SK-N-SH (cell line): ENCODE results near the gene DNAH11. TPM values are rescaled to one million over a fixed set of nuclear protein-coding genes. Genes with fewer than 3 reads are reported as not detected.

Experiments used
- CTCF ChIA-PET: fragments of 300-600, 350-600 bp; formaldehyde crosslinking; extraction: SDS; loops from one replicate; lab custom pipeline; 2021; lab: Yijun Ruan, JAX
- POLR2A ChIA-PET: fragments of 350-600 bp; sonication (Branson Sonifier 250); formaldehyde crosslinking; extraction: SDS; loops from one replicate; lab custom pipeline; 2020; ENCODE audit warnings: antibody characterized with exemption, inconsistent platforms; lab: Yijun Ruan, JAX
- DNase-seq: peaks from one replicate; pipeline ENCODE4 v3.0.0; 2012
- H2AFZ ChIP-seq: fragments of 200-600 bp; sonication (generic); 2 replicates; pipeline ENCODE4 v1.8.1; 2016; ENCODE audit warnings: antibody characterized with exemption, mild to moderate bottlenecking, low read depth
- H3F3A ChIP-seq: fragments of 200-600 bp; sonication (generic); replicated peaks from 2 replicates; pipeline ENCODE3; 2016; ENCODE audit warnings: antibody characterized with exemption, mild to moderate bottlenecking; ENCODE audit not compliant: insufficient read depth
- H3K27ac ChIP-seq, 2 experiments: fragments of 200-500 bp in 1 of 2; fragments of 200-600 bp in 1 of 2; sonication (Bioruptor generic) in 1 of 2; sonication (generic), shearing (Covaris generic) in 1 of 2; 2 replicates each; pipeline versions ENCODE4 v1.5.1 to v1.6.1; 2014 to 2016; ENCODE audit warnings: low read depth in 2 of 2, inconsistent platforms in 1 of 2, low read length in 1 of 2, mild to moderate bottlenecking in 1 of 2, mixed read lengths in 1 of 2
- H3K27me3 ChIP-seq: fragments of 200-600 bp; sonication (generic), shearing (Covaris generic); 2 replicates; pipeline ENCODE4 v1.6.1; 2016; ENCODE audit warnings: mixed run types; ENCODE audit not compliant: insufficient read depth
- H3K36me3 ChIP-seq, 2 experiments: fragments of 200-500 bp in 1 of 2; fragments of 200-600 bp in 1 of 2; sonication (Bioruptor generic) in 1 of 2; sonication (generic) in 1 of 2; replicated peaks in 1 of 2; 2 replicates each; pipeline versions ENCODE3 to v1.5.1; 2014 to 2016; ENCODE audit warnings: low read length in 1 of 2, mild to moderate bottlenecking in 1 of 2; ENCODE audit not compliant: insufficient read depth in 2 of 2, control insufficient read depth in 1 of 2
- H3K4me1 ChIP-seq, 2 experiments: fragments of 200-500 bp in 1 of 2; fragments of 200-600 bp in 1 of 2; sonication (Bioruptor generic) in 1 of 2; sonication (generic), shearing (Covaris generic) in 1 of 2; 2 replicates each; pipeline versions ENCODE4 v1.5.1 to v1.6.1; 2014 to 2016; ENCODE audit warnings: low read depth in 1 of 2, low read length in 1 of 2, mixed run types in 1 of 2; ENCODE audit not compliant: insufficient read depth in 2 of 2, control insufficient read depth in 1 of 2
- H3K4me2 ChIP-seq: fragments of 200-600 bp; sonication (generic), shearing (Covaris generic); 2 replicates; pipeline ENCODE4 v1.6.1; 2017; ENCODE audit warnings: mixed run types
- H3K4me3 ChIP-seq, 2 experiments: fragments of 200-500 bp in 1 of 2; fragments of 200-600 bp in 1 of 2; sonication (Bioruptor generic) in 1 of 2; sonication (generic), shearing (Covaris generic) in 1 of 2; 2 replicates each; pipeline versions ENCODE4 v1.5.1 to v1.8.1; 2014 to 2016; ENCODE audit warnings: low read depth in 2 of 2, inconsistent platforms in 1 of 2, low read length in 1 of 2, mild to moderate bottlenecking in 1 of 2, mixed read lengths in 1 of 2, moderate library complexity in 1 of 2
- H3K79me2 ChIP-seq: fragments of 200-600 bp; sonication (generic); 2 replicates; pipeline ENCODE4 v1.8.1; 2017; ENCODE audit warnings: mild to moderate bottlenecking; ENCODE audit not compliant: insufficient read depth
- H3K9ac ChIP-seq: fragments of 200-600 bp; sonication (generic); 2 replicates; pipeline ENCODE4 v1.6.1; 2017; ENCODE audit warnings: mixed run types
- H3K9me2 ChIP-seq: fragments of 200-600 bp; sonication (generic); 2 replicates; pipeline ENCODE4 v1.6.1; 2017; ENCODE audit warnings: mixed run types
- H3K9me3 ChIP-seq: fragments of 200-600 bp; sonication (generic); 2 replicates; pipeline ENCODE4 v1.6.1; 2017; ENCODE audit warnings: mixed run types, mild to moderate bottlenecking, moderate library complexity
- H4K20me1 ChIP-seq: fragments of 200-600 bp; sonication (generic); 2 replicates; pipeline ENCODE4 v1.6.1; 2017; ENCODE audit warnings: mild to moderate bottlenecking, mixed run types; ENCODE audit not compliant: insufficient read depth
- ELF1 ChIP-seq: IDR thresholded peaks from 2 replicates; pipeline ENCODE4 v1.4.0; 2012
- EP300 ChIP-seq, 2 experiments: IDR thresholded peaks; 2 replicates each; pipeline versions ENCODE4 v1.4.0 to v1.6.1; 2012; ENCODE audit warnings: borderline replicate concordance in 1 of 2, low read depth in 1 of 2, low read length in 1 of 2
- EZH2phosphoT487 ChIP-seq: fragments of 200-600 bp; sonication (generic); IDR thresholded peaks from 2 replicates; pipeline ENCODE4 v1.6.1; 2017; ENCODE audit warnings: low read depth, mixed run types, mild to moderate bottlenecking, antibody characterized with exemption, moderate library complexity, borderline replicate concordance
- FOSL2 ChIP-seq: IDR thresholded peaks from 2 replicates; pipeline ENCODE4 v1.4.0; 2012; ENCODE audit warnings: low read depth, mild to moderate bottlenecking, moderate library complexity, borderline replicate concordance
- FOXJ3 ChIP-seq: sonication (generic); formaldehyde crosslinking; IDR thresholded peaks from 2 replicates; pipeline ENCODE4 v1.5.1; 2020; ENCODE audit warnings: mild to moderate bottlenecking, missing genetic modification reagents
- FOXM1 ChIP-seq: IDR thresholded peaks from 2 replicates; pipeline ENCODE4 v1.4.0; 2012; ENCODE audit warnings: low read depth, mild to moderate bottlenecking
- GABPA ChIP-seq: IDR thresholded peaks from 2 replicates; pipeline ENCODE4 v1.4.0; 2012; ENCODE audit warnings: low read depth, mild to moderate bottlenecking
- GATA2 ChIP-seq: sonication (generic); formaldehyde crosslinking; IDR thresholded peaks from 2 replicates; pipeline ENCODE4 v1.5.0; 2020; ENCODE audit warnings: mild to moderate bottlenecking, missing genetic modification reagents
- IRF3 ChIP-seq: fragments of 150-350 bp; IDR thresholded peaks from 2 replicates; pipeline ENCODE4 v1.6.1; 2016; ENCODE audit warnings: mild to moderate bottlenecking, low read depth, low read length
- JUND ChIP-seq: IDR thresholded peaks from 2 replicates; pipeline ENCODE4 v1.4.0; 2012
- MAX ChIP-seq: IDR thresholded peaks from 2 replicates; pipeline ENCODE4 v1.4.0; 2012; ENCODE audit warnings: low read depth
- PBX3 ChIP-seq: IDR thresholded peaks from 2 replicates; pipeline ENCODE4; 2012
- RAD21 ChIP-seq: IDR thresholded peaks from 2 replicates; pipeline ENCODE4 v1.6.1; 2012; ENCODE audit warnings: mild to moderate bottlenecking, low read length
- TAF1 ChIP-seq: IDR thresholded peaks from 2 replicates; pipeline ENCODE4 v1.6.1; 2012; ENCODE audit warnings: low read depth, mild to moderate bottlenecking, low read length, moderate library complexity, borderline replicate concordance
- TEAD4 ChIP-seq: IDR thresholded peaks from 2 replicates; pipeline ENCODE4 v1.4.0; 2012; ENCODE audit warnings: mild to moderate bottlenecking, borderline replicate concordance; ENCODE audit not compliant: insufficient read depth
- USF1 ChIP-seq: IDR thresholded peaks from 2 replicates; pipeline ENCODE4 v1.4.0; 2012; ENCODE audit warnings: low read depth, borderline replicate concordance
- USF2 ChIP-seq: fragments of 150-350 bp; IDR thresholded peaks from 2 replicates; pipeline ENCODE4 v1.6.1; 2017; ENCODE audit warnings: antibody characterized with exemption, low read length, low read depth, borderline replicate concordance
- YY1 ChIP-seq: IDR thresholded peaks from 2 replicates; pipeline ENCODE4 v1.4.0; 2012; ENCODE audit warnings: low read depth, mild to moderate bottlenecking
- ZBTB33 ChIP-seq: IDR thresholded peaks from 2 replicates; pipeline ENCODE4 v1.4.0; 2012; ENCODE audit warnings: low read depth, borderline replicate concordance
- WGBS: methylation state at CpG from one replicate; pipeline ENCODE4 v1.1.6; 2017; ENCODE audit warnings: low lambda C conversion rate; 5-methylcytosine and 5-hydroxymethylcytosine counted together
- polyA plus RNA-seq, 3 experiments: library from polyadenylated mRNA; depleted of rRNA; stranded (reverse); fragments of >200 nt; gene quantifications; 2 replicates each; pipeline ENCODE4 v1.2.3, GENCODE V29; 2012

Gene DNAH11
- polyA plus RNA-seq, 1 of the 3 experiments (the other 2 are of a cell fraction), result 0.77 TPM

GRCh38 chr7:21914671-21915070 is 371.8 kb downstream of the DNAH11 start:
- ChIA-PET POLR2A (no interaction called here), CTCF (interaction anchor here (1.2 kb wide), 1 partner anchor 9 kb away, joined by 3 read pairs; no protein-coding TSS in a partner anchor)
- Histone ChIP-seq H2AFZ (no peak overlapping the region), H3K9me3 (no peaks in the 10 kb centered on the region), H3K79me2 (no peaks in the 10 kb centered on the region; the same call in 1 of the 2 replicates), H3K27ac (no peak overlapping the region), H3K9me2 (no peaks in the 10 kb centered on the region), H3K4me3 (no peak overlapping the region), H3K4me1 (no peaks in the 10 kb centered on the region), H3K9ac (no peak overlapping the region), H3K36me3 (peaks cover 0 to 3% of the 10 kb centered on the region in 2 experiments), H3K27me3 (no peaks in the 10 kb centered on the region), H3K4me2 (no peak overlapping the region), H4K20me1 (no peaks in the 10 kb centered on the region), H3F3A (no peaks in the 10 kb centered on the region)
- 73% methylated on average over 5 of the region's 5 CpGs for WGBS
- no peak for DNase-seq
- no peak for TF ChIP-seq FOXM1
- no peak for TF ChIP-seq MAX
- TF ChIP-seq RAD21, result no peak

- Histone ChIP-seq H3K9ac (no peak overlapping the region), H3K27ac (no peak overlapping the region), H3K36me3 (peaks cover 0 to 3% of the 10 kb centered on the region in 2 experiments), H3F3A (no peaks in the 10 kb centered on the region), H3K4me3 (no peak overlapping the region), H4K20me1 (no peaks in the 10 kb centered on the region), H3K4me1 (no peaks in the 10 kb centered on the region), H3K79me2 (no peaks in the 10 kb centered on the region; the same call in 1 of the 2 replicates), H3K9me2 (no peaks in the 10 kb centered on the region), H2AFZ (no peak overlapping the region), H3K27me3 (no peaks in the 10 kb centered on the region), H3K9me3 (no peaks in the 10 kb centered on the region), H3K4me2 (no peak overlapping the region)
- CTCF ChIA-PET, result interaction anchor here (1.2 kb wide), 1 partner anchor 9 kb away, joined by 3 read pairs; no protein-coding TSS in a partner anchor
- TF ChIP-seq ZBTB33, result no peak
- TF ChIP-seq GATA2 (CRISPR knock-in tag), result no peak
- TF ChIP-seq ELF1, result no peak
- TF ChIP-seq FOXJ3 (CRISPR knock-in tag), result no peak
- TF ChIP-seq TEAD4, result no peak
- TF ChIP-seq YY1, result no peak
- TF ChIP-seq GABPA, result no peak
- no peak for TF ChIP-seq JUND
- no peak for TF ChIP-seq RAD21
- no peak for TF ChIP-seq EZH2phosphoT487
- TF ChIP-seq FOSL2, result no peak
- no peak for TF ChIP-seq IRF3
- no peak for TF ChIP-seq PBX3
- no peak for TF ChIP-seq TAF1
- TF ChIP-seq EP300 (IDR thresholded peaks at IDR 0.05; ENCODE audit: borderline replicate concordance in 1 of 2, low read depth in 1 of 2, low read length in 1 of 2), result no peak
- TF ChIP-seq USF1, result no peak
- TF ChIP-seq USF2, result no peak
- WGBS, result 65% methylated on average over 3 of the region's 3 CpGs
- no peak for DNase-seq
- POLR2A ChIA-PET, result no interaction called here
Observed at GRCh38 chr7:21915140-21915539, 372.3 kb downstream of the DNAH11 start.
